ENCODE results near the gene TMPRSS2. TPM values are rescaled to one million over a fixed set of nuclear protein-coding genes. Genes with fewer than 3 reads are reported as not detected.

TMPRSS2 gene
- 0.13 TPM in 1 of 2 replicates, not detected in the other for total RNA-seq

DNA sequence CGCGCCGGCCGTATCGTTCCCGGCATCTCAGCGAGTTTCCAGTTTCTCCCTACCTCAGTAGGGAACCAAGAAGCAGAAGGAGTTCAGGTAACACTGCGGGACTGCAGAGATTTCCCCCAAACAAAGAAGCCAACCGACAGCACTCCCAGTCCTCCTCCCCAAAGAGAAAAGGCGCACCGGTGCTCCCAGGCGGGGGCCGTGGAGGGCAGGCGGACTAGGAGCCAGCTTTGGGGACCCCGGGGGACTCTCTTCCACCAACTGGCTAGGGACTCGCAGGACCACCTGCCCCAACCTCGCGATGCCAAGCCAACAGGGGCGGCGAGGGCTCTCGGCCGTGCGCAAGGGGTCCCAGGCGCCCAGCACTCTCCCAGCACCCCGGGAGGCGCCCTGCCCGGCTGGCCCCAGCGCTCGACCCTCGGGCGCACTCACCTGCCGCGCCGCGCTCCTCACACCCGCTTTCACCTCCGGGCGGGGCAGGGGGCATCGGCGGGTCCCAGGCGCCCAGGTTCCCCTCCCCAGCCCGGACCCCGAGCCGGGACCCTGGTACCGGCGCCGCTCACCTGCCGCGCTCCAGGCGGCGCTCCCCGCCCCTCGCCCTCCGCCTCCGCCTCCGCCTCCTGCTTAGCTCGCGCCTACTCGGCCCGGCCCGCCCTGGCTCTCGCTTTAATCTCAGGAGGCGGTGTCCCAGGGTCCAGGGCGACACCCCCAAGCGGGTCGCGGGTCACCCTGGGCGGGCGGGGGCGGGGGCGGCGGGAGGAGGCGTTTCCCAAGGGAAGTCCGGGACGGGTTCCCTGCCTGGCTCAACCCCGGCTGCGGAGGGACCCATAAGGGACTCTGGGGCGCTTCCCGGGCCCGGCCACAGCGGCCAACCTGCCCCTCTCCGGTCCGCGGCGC, at the start of gene TMPRSS2:
TSS of gene TMPRSS2 (minus strand) at position 638 of the 894 bp plus-strand sequence. CDS start 10,025 bp downstream, outside the sequence.

DNA sequence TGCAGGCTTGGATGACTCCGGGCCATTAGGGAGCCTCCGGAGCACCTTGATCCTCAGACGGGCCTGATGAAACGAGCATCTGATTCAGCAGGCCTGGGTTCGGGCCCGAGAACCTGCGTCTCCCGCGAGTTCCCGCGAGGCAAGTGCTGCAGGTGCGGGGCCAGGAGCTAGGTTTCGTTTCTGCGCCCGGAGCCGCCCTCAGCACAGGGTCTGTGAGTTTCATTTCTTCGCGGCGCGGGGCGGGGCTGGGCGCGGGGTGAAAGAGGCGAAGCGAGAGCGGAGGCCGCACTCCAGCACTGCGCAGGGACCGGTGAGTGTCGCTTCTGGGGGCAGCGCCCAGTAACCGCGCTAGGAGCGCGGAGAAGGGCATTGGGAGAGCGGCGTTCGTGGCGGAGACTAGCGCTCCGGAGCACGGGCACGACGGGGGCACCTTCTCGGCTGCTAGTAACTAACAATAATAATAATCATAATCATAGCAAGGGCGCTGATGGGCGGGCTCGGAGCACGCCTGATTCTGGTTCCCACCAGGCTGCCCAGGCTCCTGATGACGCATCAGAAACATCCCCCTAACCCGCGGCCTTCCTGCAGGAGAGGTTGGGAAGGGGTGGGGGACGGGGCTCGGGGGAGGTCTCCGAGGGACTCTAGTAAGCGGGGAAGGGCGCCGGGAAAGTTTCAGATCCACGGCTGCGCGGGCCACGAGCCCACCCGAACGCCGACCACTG, 81.8 kb downstream of the TMPRSS2 start, which contains the start of gene MX1:
TSS of gene MX1 (plus strand) at position 286 of the 722 bp plus-strand sequence. CDS start 5,832 bp downstream, outside the sequence.

Other genes with a start within 250 kb of the TMPRSS2 start
- gene FAM3B, start 191.4 kb downstream of the TMPRSS2 start, total RNA-seq = not detected in 2 replicates
- 0.80 and 3.0 TPM in 2 replicates for gene MX2, start 146.1 kb downstream of the TMPRSS2 start, total RNA-seq
- gene MX1, start 81.9 kb downstream of the TMPRSS2 start, total RNA-seq = 3.3 and 30.3 TPM in 2 replicates

All from epithelial cell of alveolus of lung (primary cell).